ENCODE data around the gene GRIN2A. TPM values are rescaled to one million over a fixed set of nuclear protein-coding genes. Genes with fewer than 3 reads are reported as not detected.

Gene GRIN2A
- polyA plus RNA-seq, 1 donor from 2014 or later: 0.11 TPM

- Histone ChIP-seq H3F3A (ENCODE audit: insufficient read depth, low read length, poor library complexity, severe bottlenecking) (no peaks in the 10 kb centered on the region), H3K27ac (ENCODE audit: low read length) (no peak overlapping the region), H3K9ac (ENCODE audit: low read length) (no peak overlapping the region), H3K4me3 (ENCODE audit: low read length) (no peak overlapping the region), H3K9me2 (ENCODE audit: insufficient read depth, low read length) (no peaks in the 10 kb centered on the region), H3K36me3 (ENCODE audit: insufficient read depth, low read length) (no peaks in the 10 kb centered on the region), H3K27me3 (ENCODE audit: insufficient read depth, low read depth, low read length) (no peaks in the 10 kb centered on the region), H2AFZ (ENCODE audit: low read depth, low read length) (no peak overlapping the region), H4K20me1 (ENCODE audit: insufficient read depth) (no peaks in the 10 kb centered on the region), H3K4me2 (ENCODE audit: low read length) (no peak overlapping the region), H3K9me3 (ENCODE audit: low read length) (no peaks in the 10 kb centered on the region), H3K79me2 (replicated peaks; ENCODE audit: insufficient read depth, low read length) (no peaks in the 10 kb centered on the region)
- TF ChIP-seq CTCF (IDR thresholded peaks at IDR 0.05; ENCODE audit: poor library complexity, severe bottlenecking): peak; percentile 54
- TF ChIP-seq TAF1 (IDR thresholded peaks at IDR 0.05; ENCODE audit: low read depth): no peak
- peak; percentile 56 for TF ChIP-seq RAD21 (conservative IDR thresholded peaks at IDR 0.05)
- TF ChIP-seq SMC3 (conservative IDR thresholded peaks at IDR 0.05; ENCODE audit: poor library complexity): peak; percentile 46
- TF ChIP-seq EP300 (conservative IDR thresholded peaks at IDR 0.05; ENCODE audit: poor library complexity, severe bottlenecking): no peak
Measured at GRCh38 chr16:9820476-9821246, 361.6 kb downstream of the GRIN2A start.

- no peaks in the 10 kb centered on the region for H4K20me1 ChIP-seq (ENCODE audit: insufficient read depth)
- no peaks in the 10 kb centered on the region for H3K36me3 ChIP-seq (ENCODE audit: insufficient read depth, low read length)
- TF ChIP-seq TAF1 (IDR thresholded peaks at IDR 0.05; ENCODE audit: low read depth): no peak
- no peak for TF ChIP-seq CTCF (IDR thresholded peaks at IDR 0.05; ENCODE audit: poor library complexity, severe bottlenecking)
- TF ChIP-seq EP300 (conservative IDR thresholded peaks at IDR 0.05; ENCODE audit: poor library complexity, severe bottlenecking): no peak
- TF ChIP-seq MXI1 (conservative IDR thresholded peaks at IDR 0.05; ENCODE audit: poor library complexity, severe bottlenecking): no peak
- no peak for TF ChIP-seq RAD21 (conservative IDR thresholded peaks at IDR 0.05)
- TF ChIP-seq EZH2 (IDR thresholded peaks at IDR 0.05; ENCODE audit: borderline replicate concordance, insufficient read depth, low read length, poor library complexity, severe bottlenecking): no peak
- no peak for TF ChIP-seq POLR2AphosphoS5 (IDR thresholded peaks at IDR 0.05)
- TF ChIP-seq REST (IDR thresholded peaks at IDR 0.05; ENCODE audit: borderline replicate concordance): no peak
- TF ChIP-seq SMC3 (conservative IDR thresholded peaks at IDR 0.05; ENCODE audit: poor library complexity): no peak
- H3F3A ChIP-seq (ENCODE audit: insufficient read depth, low read length, poor library complexity, severe bottlenecking): no peaks in the 10 kb centered on the region
- no peaks in the 10 kb centered on the region for H3K9me3 ChIP-seq (ENCODE audit: low read length)
- no peak overlapping the region for H3K9ac ChIP-seq (ENCODE audit: low read length)
- no peak overlapping the region for H2AFZ ChIP-seq (ENCODE audit: low read depth, low read length)
- H3K4me3 ChIP-seq (ENCODE audit: low read length): no peak overlapping the region
- H3K4me2 ChIP-seq (ENCODE audit: low read length): no peak overlapping the region
- no peaks in the 10 kb centered on the region for H3K79me2 ChIP-seq (replicated peaks; ENCODE audit: insufficient read depth, low read length)
- H3K27me3 ChIP-seq (ENCODE audit: insufficient read depth, low read depth, low read length): no peaks in the 10 kb centered on the region
- no peaks in the 10 kb centered on the region for H3K9me2 ChIP-seq (ENCODE audit: insufficient read depth, low read length)
- H3K27ac ChIP-seq (ENCODE audit: low read length): no peak overlapping the region
Measured at GRCh38 chr16:9818702-9819101, 363.5 kb downstream of the GRIN2A start.
